Activated T-helper 1 cell treated with Interleukin-2 at 50 U/mL for 16 hours (primary cell): ENCODE data around the gene FAM149A.

Experiments
- DNase-seq: peaks from one replicate; pipeline ENCODE4 v3.0.0-alpha.2; 2020; ENCODE audit warnings: low read depth

Gene FAM149A

GRCh38 chr4:186104114-186104889 is at the start of gene FAM149A:
Gene FAM149A, plus strand, starts transcription at chr4:186104704.
- peak; percentile 4 for DNase-seq

GRCh38 chr4:186058253-186058979 is 46.1 kb upstream of the FAM149A start:
- DNase-seq = no peak

- DNase-seq = no peak
Measured at GRCh38 chr4:186058980-186059316, 45.6 kb upstream of the FAM149A start.

- no peak for DNase-seq
Measured at GRCh38 chr4:186061921-186062320, 42.6 kb upstream of the FAM149A start.

- DNase-seq = no peak
Measured at GRCh38 chr4:186067757-186068385, 36.6 kb upstream of the FAM149A start.

GRCh38 chr4:186068581-186069348 is 35.7 kb upstream of the FAM149A start, which contains the start of gene TLR3:
Gene TLR3, plus strand, starts transcription at chr4:186069156. Its CDS starts 7,464 bp downstream, at chr4:186076620.
- no peak for DNase-seq

GRCh38 chr4:186069729-186070128 is 34.8 kb upstream of the FAM149A start:
- no peak for DNase-seq

- DNase-seq = no peak
Measured at GRCh38 chr4:186072516-186072915, 32.0 kb upstream of the FAM149A start.

- no peak for DNase-seq
Measured at GRCh38 chr4:186074189-186074588, 30.3 kb upstream of the FAM149A start.

- no peak for DNase-seq
Measured at GRCh38 chr4:186078981-186079638, 25.4 kb upstream of the FAM149A start.

GRCh38 chr4:186079694-186080093 is 24.8 kb upstream of the FAM149A start:
- no peak for DNase-seq

- no peak for DNase-seq
Measured at GRCh38 chr4:186081202-186081807, 23.2 kb upstream of the FAM149A start.

GRCh38 chr4:186082221-186082620 is 22.3 kb upstream of the FAM149A start:
- no peak for DNase-seq

GRCh38 chr4:186088523-186088922 is 16.0 kb upstream of the FAM149A start:
- no peak for DNase-seq

GRCh38 chr4:186092296-186092695 is 12.2 kb upstream of the FAM149A start:
- no peak for DNase-seq

- DNase-seq = no peak
Measured at GRCh38 chr4:186095406-186095805, 9.1 kb upstream of the FAM149A start.

GRCh38 chr4:186096681-186097165 is 7.8 kb upstream of the FAM149A start:
- no peak for DNase-seq

GRCh38 chr4:186097386-186097785 is 7.1 kb upstream of the FAM149A start:
- no peak for DNase-seq

GRCh38 chr4:186102931-186103330 is 1.6 kb upstream of the FAM149A start:
- DNase-seq = no peak

GRCh38 chr4:186104890-186105646 is 564 bp downstream of the FAM149A start:
- DNase-seq = no peak
